SK-N-SH (cell line): ENCODE data around the gene FOXP2. TPM values are rescaled to one million over a fixed set of nuclear protein-coding genes. Genes with fewer than 3 reads are reported as not detected.

Experiments
- CTCF ChIA-PET: fragments of 300-600, 350-600 bp; formaldehyde crosslinking; extraction: SDS; loops from one replicate; lab custom pipeline; 2021; lab: Yijun Ruan, JAX
- POLR2A ChIA-PET: fragments of 350-600 bp; sonication (Branson Sonifier 250); formaldehyde crosslinking; extraction: SDS; loops from one replicate; lab custom pipeline; 2020; ENCODE audit warnings: antibody characterized with exemption, inconsistent platforms; lab: Yijun Ruan, JAX
- DNase-seq: peaks from one replicate; pipeline ENCODE4 v3.0.0; 2012
- H2AFZ ChIP-seq: fragments of 200-600 bp; sonication (generic); 2 replicates; pipeline ENCODE4 v1.8.1; 2016; ENCODE audit warnings: antibody characterized with exemption, mild to moderate bottlenecking, low read depth
- H3F3A ChIP-seq: fragments of 200-600 bp; sonication (generic); replicated peaks from 2 replicates; pipeline ENCODE3; 2016; ENCODE audit warnings: antibody characterized with exemption, mild to moderate bottlenecking; ENCODE audit not compliant: insufficient read depth
- H3K27ac ChIP-seq, 2 experiments: fragments of 200-500 bp in 1 of 2; fragments of 200-600 bp in 1 of 2; sonication (Bioruptor generic) in 1 of 2; sonication (generic), shearing (Covaris generic) in 1 of 2; 2 replicates each; pipeline versions ENCODE4 v1.5.1 to v1.6.1; 2014 to 2016; ENCODE audit warnings: low read depth in 2 of 2, inconsistent platforms in 1 of 2, low read length in 1 of 2, mild to moderate bottlenecking in 1 of 2, mixed read lengths in 1 of 2
- H3K27me3 ChIP-seq: fragments of 200-600 bp; sonication (generic), shearing (Covaris generic); 2 replicates; pipeline ENCODE4 v1.6.1; 2016; ENCODE audit warnings: mixed run types; ENCODE audit not compliant: insufficient read depth
- H3K36me3 ChIP-seq, 2 experiments: fragments of 200-500 bp in 1 of 2; fragments of 200-600 bp in 1 of 2; sonication (Bioruptor generic) in 1 of 2; sonication (generic) in 1 of 2; replicated peaks in 1 of 2; 2 replicates each; pipeline versions ENCODE3 to v1.5.1; 2014 to 2016; ENCODE audit warnings: low read length in 1 of 2, mild to moderate bottlenecking in 1 of 2; ENCODE audit not compliant: insufficient read depth in 2 of 2, control insufficient read depth in 1 of 2
- H3K4me1 ChIP-seq, 2 experiments: fragments of 200-500 bp in 1 of 2; fragments of 200-600 bp in 1 of 2; sonication (Bioruptor generic) in 1 of 2; sonication (generic), shearing (Covaris generic) in 1 of 2; 2 replicates each; pipeline versions ENCODE4 v1.5.1 to v1.6.1; 2014 to 2016; ENCODE audit warnings: low read depth in 1 of 2, low read length in 1 of 2, mixed run types in 1 of 2; ENCODE audit not compliant: insufficient read depth in 2 of 2, control insufficient read depth in 1 of 2
- H3K4me2 ChIP-seq: fragments of 200-600 bp; sonication (generic), shearing (Covaris generic); 2 replicates; pipeline ENCODE4 v1.6.1; 2017; ENCODE audit warnings: mixed run types
- H3K4me3 ChIP-seq, 2 experiments: fragments of 200-500 bp in 1 of 2; fragments of 200-600 bp in 1 of 2; sonication (Bioruptor generic) in 1 of 2; sonication (generic), shearing (Covaris generic) in 1 of 2; 2 replicates each; pipeline versions ENCODE4 v1.5.1 to v1.8.1; 2014 to 2016; ENCODE audit warnings: low read depth in 2 of 2, inconsistent platforms in 1 of 2, low read length in 1 of 2, mild to moderate bottlenecking in 1 of 2, mixed read lengths in 1 of 2, moderate library complexity in 1 of 2
- H3K79me2 ChIP-seq: fragments of 200-600 bp; sonication (generic); 2 replicates; pipeline ENCODE4 v1.8.1; 2017; ENCODE audit warnings: mild to moderate bottlenecking; ENCODE audit not compliant: insufficient read depth
- H3K9ac ChIP-seq: fragments of 200-600 bp; sonication (generic); 2 replicates; pipeline ENCODE4 v1.6.1; 2017; ENCODE audit warnings: mixed run types
- H3K9me2 ChIP-seq: fragments of 200-600 bp; sonication (generic); 2 replicates; pipeline ENCODE4 v1.6.1; 2017; ENCODE audit warnings: mixed run types
- H3K9me3 ChIP-seq: fragments of 200-600 bp; sonication (generic); 2 replicates; pipeline ENCODE4 v1.6.1; 2017; ENCODE audit warnings: mixed run types, mild to moderate bottlenecking, moderate library complexity
- H4K20me1 ChIP-seq: fragments of 200-600 bp; sonication (generic); 2 replicates; pipeline ENCODE4 v1.6.1; 2017; ENCODE audit warnings: mild to moderate bottlenecking, mixed run types; ENCODE audit not compliant: insufficient read depth
- CHD2 ChIP-seq: fragments of 150-350 bp; IDR thresholded peaks from 2 replicates; pipeline ENCODE4 v1.6.1; 2018; ENCODE audit warnings: low read length; ENCODE audit not compliant: partially characterized antibody
- ELF1 ChIP-seq: IDR thresholded peaks from 2 replicates; pipeline ENCODE4 v1.4.0; 2012
- EP300 ChIP-seq, 2 experiments: IDR thresholded peaks; 2 replicates each; pipeline versions ENCODE4 v1.4.0 to v1.6.1; 2012; ENCODE audit warnings: borderline replicate concordance in 1 of 2, low read depth in 1 of 2, low read length in 1 of 2
- EZH2phosphoT487 ChIP-seq: fragments of 200-600 bp; sonication (generic); IDR thresholded peaks from 2 replicates; pipeline ENCODE4 v1.6.1; 2017; ENCODE audit warnings: low read depth, mixed run types, mild to moderate bottlenecking, antibody characterized with exemption, moderate library complexity, borderline replicate concordance
- GABPA ChIP-seq: IDR thresholded peaks from 2 replicates; pipeline ENCODE4 v1.4.0; 2012; ENCODE audit warnings: low read depth, mild to moderate bottlenecking
- GATA2 ChIP-seq: sonication (generic); formaldehyde crosslinking; IDR thresholded peaks from 2 replicates; pipeline ENCODE4 v1.5.0; 2020; ENCODE audit warnings: mild to moderate bottlenecking, missing genetic modification reagents
- JUND ChIP-seq: IDR thresholded peaks from 2 replicates; pipeline ENCODE4 v1.4.0; 2012
- MEF2A ChIP-seq: IDR thresholded peaks from 2 replicates; pipeline ENCODE4 v1.4.0; 2012; ENCODE audit warnings: low read depth, borderline replicate concordance
- NFIC ChIP-seq: IDR thresholded peaks from 2 replicates; pipeline ENCODE4 v1.4.0; 2012; ENCODE audit warnings: borderline replicate concordance
- NRF1 ChIP-seq: IDR thresholded peaks from 2 replicates; pipeline ENCODE4 v1.6.1; 2012; ENCODE audit warnings: low read depth, mild to moderate bottlenecking, low read length
- POLR2AphosphoS5 ChIP-seq: IDR thresholded peaks from 2 replicates; pipeline ENCODE4 v1.6.1; 2012; ENCODE audit warnings: low read depth, low read length
- RAD21 ChIP-seq: IDR thresholded peaks from 2 replicates; pipeline ENCODE4 v1.6.1; 2012; ENCODE audit warnings: mild to moderate bottlenecking, low read length
- RCOR1 ChIP-seq: fragments of 150-350 bp; IDR thresholded peaks from 2 replicates; pipeline ENCODE4 v1.6.1; 2017; ENCODE audit warnings: antibody characterized with exemption, low read length
- REST ChIP-seq: IDR thresholded peaks from 2 replicates; pipeline ENCODE4 v1.6.1; 2012; ENCODE audit warnings: mild to moderate bottlenecking, low read depth, low read length, moderate library complexity
- SIN3A ChIP-seq: IDR thresholded peaks from 2 replicates; pipeline ENCODE4 v1.6.1; 2012; ENCODE audit warnings: low read depth, mild to moderate bottlenecking, low read length, moderate library complexity, borderline replicate concordance
- TAF1 ChIP-seq: IDR thresholded peaks from 2 replicates; pipeline ENCODE4 v1.6.1; 2012; ENCODE audit warnings: low read depth, mild to moderate bottlenecking, low read length, moderate library complexity, borderline replicate concordance
- TCF12 ChIP-seq: IDR thresholded peaks from 2 replicates; pipeline ENCODE4 v1.4.0; 2012
- TEAD4 ChIP-seq: IDR thresholded peaks from 2 replicates; pipeline ENCODE4 v1.4.0; 2012; ENCODE audit warnings: mild to moderate bottlenecking, borderline replicate concordance; ENCODE audit not compliant: insufficient read depth
- USF1 ChIP-seq: IDR thresholded peaks from 2 replicates; pipeline ENCODE4 v1.4.0; 2012; ENCODE audit warnings: low read depth, borderline replicate concordance
- YY1 ChIP-seq: IDR thresholded peaks from 2 replicates; pipeline ENCODE4 v1.4.0; 2012; ENCODE audit warnings: low read depth, mild to moderate bottlenecking
- WGBS: methylation state at CpG from one replicate; pipeline ENCODE4 v1.1.6; 2017; ENCODE audit warnings: low lambda C conversion rate; 5-methylcytosine and 5-hydroxymethylcytosine counted together
- polyA plus RNA-seq, 3 experiments: library from polyadenylated mRNA; depleted of rRNA; stranded (reverse); fragments of >200 nt; gene quantifications; 2 replicates each; pipeline ENCODE4 v1.2.3, GENCODE V29; 2012
- TF ChIP-seq, protein P1 (sequence below): IDR thresholded peaks from 2 replicates; pipeline ENCODE4 v1.4.0; 2012; ENCODE audit warnings: low read depth

The FOXP2 gene
- polyA plus RNA-seq, 1 of the 3 experiments (the other 2 are of a cell fraction), result not detected

- no peaks in the 10 kb centered on the region for H3K36me3 ChIP-seq
- H3K27me3 ChIP-seq, result peaks cover 21% of the 10 kb centered on the region; the same call in 1 of the 2 replicates
- H3F3A ChIP-seq, result no peaks in the 10 kb centered on the region
- POLR2A ChIA-PET, result no interaction called here
- DNase-seq, result no peak
- no peaks in the 10 kb centered on the region for H3K9me2 ChIP-seq
- 4% methylated on average over 1 of the region's 1 CpG for WGBS
- no peak overlapping the region for H2AFZ ChIP-seq
- H3K4me1 ChIP-seq, result no peaks in the 10 kb centered on the region
- no peak overlapping the region for H3K4me3 ChIP-seq
- no peaks in the 10 kb centered on the region for H3K79me2 ChIP-seq
- H3K9me3 ChIP-seq, result no peaks in the 10 kb centered on the region
- H3K9ac ChIP-seq, result no peak overlapping the region
- CTCF ChIA-PET, result interaction anchor here (1.5 kb wide), 1 partner anchor 11 kb away, joined by 5 read pairs; no protein-coding TSS in a partner anchor
- TF ChIP-seq RCOR1, result no peak
- TF ChIP-seq, all 33 proteins: peak for 0
- no peak overlapping the region for H3K27ac ChIP-seq
- H3K4me2 ChIP-seq, result no peak overlapping the region
- H4K20me1 ChIP-seq, result no peaks in the 10 kb centered on the region
Measured at GRCh38 chr7:114417290-114417689, 2.7 kb downstream of the FOXP2 start.

- H3K9ac ChIP-seq, result no peak overlapping the region
- no peaks in the 10 kb centered on the region for H3F3A ChIP-seq
- no peak overlapping the region for H2AFZ ChIP-seq
- H4K20me1 ChIP-seq, result no peaks in the 10 kb centered on the region
- DNase-seq, result no peak
- no peaks in the 10 kb centered on the region for H3K9me3 ChIP-seq
- H3K4me2 ChIP-seq, result no peak overlapping the region
- no peaks in the 10 kb centered on the region for H3K79me2 ChIP-seq
- peaks cover 21% of the 10 kb centered on the region; the same call in 1 of the 2 replicates for H3K27me3 ChIP-seq
- POLR2A ChIA-PET, result no interaction called here
- WGBS, result 9% methylated on average over 4 of the region's 4 CpGs
- H3K27ac ChIP-seq, result no peak overlapping the region
- TF ChIP-seq GABPA (no peak), REST (no peak), EP300 (IDR thresholded peaks at IDR 0.05; ENCODE audit: borderline replicate concordance in 1 of 2, low read depth in 1 of 2, low read length in 1 of 2) (no peak), JUND (no peak), NRF1 (no peak), TEAD4 (no peak), CHD2 (no peak), ELF1 (no peak), RAD21 (no peak), YY1 (no peak), TCF12 (no peak), USF1 (no peak), NFIC (no peak), MEF2A (no peak), SIN3A (no peak), GATA2 (no peak), EZH2phosphoT487 (no peak), POLR2AphosphoS5 (no peak), TAF1 (no peak)
- TF ChIP-seq, protein P1, sequence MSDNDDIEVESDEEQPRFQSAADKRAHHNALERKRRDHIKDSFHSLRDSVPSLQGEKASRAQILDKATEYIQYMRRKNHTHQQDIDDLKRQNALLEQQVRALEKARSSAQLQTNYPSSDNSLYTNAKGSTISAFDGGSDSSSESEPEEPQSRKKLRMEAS, result no peak
- H3K36me3 ChIP-seq, result no peaks in the 10 kb centered on the region
- no peak overlapping the region for H3K4me3 ChIP-seq
- no peaks in the 10 kb centered on the region for H3K9me2 ChIP-seq
- CTCF ChIA-PET, result interaction anchor here (1.1 to 1.5 kb wide), 2 partner anchors 10 to 21 kb away, joined by 3 to 5 read pairs; no protein-coding TSS in a partner anchor
- no peaks in the 10 kb centered on the region for H3K4me1 ChIP-seq
Measured at GRCh38 chr7:114418117-114418516, 3.5 kb downstream of the FOXP2 start.
